ENCODE data around the gene MED22.

MED22 gene

GRCh38 chr9:133375724-133376654 lies 28.1 kb upstream of the MED22 start, which contains the start of the genes STKLD1 and SURF4:
TSS of gene STKLD1 (plus strand) at chr9:133376366. CDS start at chr9:133376474, 108 bp downstream.
TSS of gene SURF4 (minus strand) at chr9:133376060. CDS start at chr9:133375969, 91 bp downstream.
- peak; percentile 98 for DNase-seq

DNA sequence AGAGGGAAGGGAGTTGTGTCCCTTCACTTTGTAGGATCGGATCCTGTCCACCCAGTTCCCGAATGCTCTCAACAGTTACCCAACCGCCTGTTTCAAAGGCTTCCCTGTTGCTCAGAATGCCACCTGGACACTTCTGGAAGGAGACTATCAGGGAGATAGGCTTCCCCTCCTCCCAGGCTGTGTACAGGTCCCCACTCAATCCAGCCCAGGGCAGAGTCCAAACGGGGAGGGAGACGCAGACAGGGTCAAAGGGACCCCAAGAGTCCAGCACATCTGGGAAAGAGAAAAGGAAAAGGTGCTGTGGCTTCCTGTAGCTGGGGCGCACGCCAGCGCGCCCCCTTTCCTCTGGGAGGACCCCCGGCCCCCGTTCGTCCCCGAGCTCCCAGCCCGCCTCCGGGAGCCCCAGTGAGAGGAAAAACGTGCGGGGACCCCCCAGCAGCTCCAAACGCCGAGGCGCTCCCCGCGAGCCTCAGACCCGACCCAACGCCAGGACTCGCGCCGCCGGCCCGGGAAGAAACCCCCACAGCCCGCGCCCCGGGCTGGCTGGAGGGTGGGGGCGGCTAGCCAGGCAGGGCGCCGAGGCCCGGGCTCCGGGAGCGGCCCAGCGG lies 27.3 kb upstream of the MED22 start:
- peak; percentile 72 for DNase-seq

- no peak for DNase-seq
These were observed 26.7 kb upstream of the MED22 start for GRCh38 chr9:133374612-133375115.

DNA sequence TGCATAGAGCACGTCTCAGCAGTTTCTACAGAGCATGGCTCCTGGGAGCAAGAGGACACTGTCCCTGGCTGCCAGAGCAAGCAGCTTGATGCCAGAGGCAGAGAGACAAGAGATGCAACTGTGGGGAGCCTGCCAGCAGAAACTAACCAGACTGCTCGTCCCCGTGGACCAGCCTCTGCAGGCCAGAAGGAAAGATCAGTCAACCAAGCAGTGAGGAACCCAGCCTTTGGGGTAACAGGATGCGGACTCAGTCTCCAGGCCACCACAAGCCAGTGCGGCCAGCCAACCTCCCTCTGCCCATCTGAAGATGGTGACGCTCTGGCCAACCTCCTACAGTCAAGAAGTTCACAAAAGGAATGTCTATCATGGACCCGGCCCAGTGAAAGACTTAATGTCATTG lies 24.2 kb upstream of the MED22 start:
- no peak for DNase-seq

- peak; percentile 90 for DNase-seq
These were observed 23.4 kb upstream of the MED22 start for GRCh38 chr9:133371261-133371711.

DNA sequence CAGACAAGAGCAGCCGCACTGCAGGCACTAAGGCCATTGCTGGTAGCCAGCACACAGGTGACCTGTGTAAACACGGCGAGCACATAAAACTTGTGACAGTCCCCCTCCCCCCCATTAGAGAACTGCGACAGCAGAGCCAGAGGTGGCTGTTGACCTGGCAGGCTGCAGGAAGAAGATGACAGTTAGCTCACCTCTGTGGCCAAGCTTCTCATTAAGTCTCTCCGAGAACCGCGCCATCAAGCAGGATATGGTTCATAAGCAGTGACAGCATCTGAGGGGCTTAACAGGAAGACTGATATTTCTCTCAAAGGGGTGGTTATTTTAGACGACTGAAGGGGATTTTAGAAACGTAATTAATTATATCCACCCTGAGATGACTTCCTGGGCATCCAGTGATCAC lies 22.8 kb upstream of the MED22 start:
- DNase-seq = peak; percentile 76

- no peak for DNase-seq
These were observed 22.0 kb upstream of the MED22 start for GRCh38 chr9:133369933-133370332.

GRCh38 chr9:133369422-133369821 lies 21.5 kb upstream of the MED22 start:
- DNase-seq = no peak

- no peak for DNase-seq
These were observed 20.4 kb upstream of the MED22 start for GRCh38 chr9:133368249-133368881.

GRCh38 chr9:133367778-133368177 lies 19.8 kb upstream of the MED22 start:
- DNase-seq = no peak

GRCh38 chr9:133367221-133367620 lies 19.3 kb upstream of the MED22 start:
- no peak for DNase-seq

DNA sequence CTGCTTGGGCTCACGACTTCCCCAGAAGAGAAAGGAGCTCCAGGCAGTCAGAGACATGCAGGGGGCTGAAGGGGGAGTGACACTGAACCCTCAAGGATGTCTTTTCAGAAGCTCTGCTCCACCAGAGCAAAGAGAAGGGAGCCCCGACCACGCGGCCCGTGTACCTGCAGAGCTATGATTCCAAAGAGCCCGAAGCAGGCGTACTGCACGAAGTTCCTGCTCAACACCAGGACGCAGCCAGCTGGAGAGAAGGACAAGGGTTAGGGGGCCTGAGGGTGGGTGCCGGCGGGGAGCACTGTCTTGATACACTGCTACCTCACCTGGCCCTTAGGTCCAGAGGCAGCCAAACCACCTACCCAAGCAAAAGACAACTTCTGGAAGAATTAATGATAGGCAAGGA lies 18.5 kb upstream of the MED22 start:
- DNase-seq = no peak

- DNase-seq = no peak
These were observed 14.6 kb upstream of the MED22 start for GRCh38 chr9:133362359-133363044.

- DNase-seq = no peak
These were observed 13.7 kb upstream of the MED22 start for GRCh38 chr9:133361507-133362092.

GRCh38 chr9:133360400-133361393 lies 12.8 kb upstream of the MED22 start:
- no peak for DNase-seq

DNA sequence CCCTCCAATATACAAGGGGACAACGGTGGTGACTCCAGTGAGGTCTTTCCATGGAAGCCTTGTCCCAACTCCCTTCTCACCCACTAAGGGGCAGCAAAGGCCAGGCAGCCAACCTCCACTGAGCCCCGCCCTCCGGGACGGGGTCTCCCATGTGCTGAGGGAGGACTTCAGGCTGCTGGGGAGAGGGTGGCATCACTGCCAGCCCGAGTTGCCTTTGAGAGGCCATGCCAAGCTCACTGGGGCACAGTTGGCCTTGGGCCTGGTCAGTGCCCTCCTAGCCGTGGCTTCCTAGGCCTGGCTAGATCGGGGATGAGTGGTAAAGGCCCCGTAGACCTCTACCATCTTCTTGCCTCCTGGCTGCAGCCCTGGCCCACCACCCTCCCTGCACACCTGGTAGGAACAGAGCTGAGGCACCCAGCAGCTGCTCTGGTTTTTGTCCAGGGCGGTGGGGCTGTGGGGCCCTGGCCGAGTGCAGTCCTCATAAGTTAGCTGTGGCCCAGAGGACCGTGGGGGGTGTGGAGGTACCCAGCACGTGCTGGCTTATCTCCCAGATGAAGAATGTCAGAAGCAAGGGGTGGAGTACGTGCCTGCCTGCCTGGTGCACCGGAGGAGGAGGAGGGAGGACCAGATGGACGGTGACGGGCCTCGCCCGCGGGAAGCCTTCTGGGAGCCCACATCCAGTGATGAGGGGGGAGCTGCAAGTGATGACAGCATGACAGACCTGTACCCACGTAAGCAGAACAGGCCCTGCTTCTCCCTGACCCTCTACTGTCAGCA lies 11.7 kb upstream of the MED22 start:
- no peak for DNase-seq

DNA sequence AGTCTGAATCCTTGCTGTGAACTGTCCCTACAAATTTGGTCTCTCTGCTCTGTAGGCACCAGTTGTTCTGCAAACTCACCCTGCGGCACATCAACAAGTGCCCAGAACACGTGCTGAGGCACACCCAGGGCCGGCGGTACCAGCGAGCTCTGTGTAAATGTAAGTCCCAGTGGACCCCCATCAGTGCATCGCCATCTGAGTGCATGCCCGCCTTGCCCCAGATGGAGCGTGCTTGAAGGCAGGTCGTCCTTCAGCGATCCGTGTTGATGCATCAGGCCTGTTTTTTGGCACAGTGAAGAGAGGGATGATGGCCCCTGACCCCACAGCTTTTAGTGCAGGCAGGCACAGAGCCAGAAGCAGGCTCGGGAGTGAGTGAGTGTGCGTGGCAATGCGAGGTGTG lies 9.7 kb upstream of the MED22 start:
- DNase-seq = no peak

DNA sequence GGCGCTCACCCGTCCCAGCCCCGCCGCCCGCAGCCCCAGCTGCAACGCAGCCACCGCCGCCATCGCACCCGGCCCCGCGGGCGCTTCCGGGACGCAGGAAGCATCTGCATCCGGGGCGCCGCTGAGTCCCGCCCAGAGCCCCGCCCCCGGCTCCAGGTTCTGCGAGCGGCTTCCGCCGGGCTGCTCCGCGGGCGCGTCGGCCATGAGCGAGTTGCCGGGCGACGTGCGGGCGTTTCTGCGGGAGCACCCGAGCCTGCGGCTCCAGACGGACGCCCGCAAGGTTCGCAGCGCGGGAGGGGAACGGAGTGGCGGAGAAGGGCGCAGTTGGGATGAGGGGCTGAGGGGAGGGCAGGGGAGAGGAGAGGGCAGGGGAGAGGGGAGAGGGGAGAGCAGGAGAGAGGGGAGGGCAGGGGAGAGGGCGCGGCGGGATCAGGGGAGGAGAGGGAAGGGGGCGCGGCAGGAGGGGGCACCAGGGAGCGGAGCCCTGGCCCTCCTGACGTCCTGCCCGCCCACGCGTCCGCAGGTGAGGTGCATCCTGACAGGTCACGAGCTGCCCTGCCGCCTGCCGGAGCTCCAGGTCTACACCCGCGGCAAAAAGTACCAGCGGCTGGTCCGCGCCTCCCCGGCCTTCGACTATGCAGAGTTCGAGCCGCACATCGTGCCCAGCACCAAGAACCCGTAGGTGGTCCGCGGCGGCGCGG lies 8.6 kb upstream of the MED22 start, which contains the start of the genes SURF1 and SURF2:
Gene SURF1 (minus strand): TSS at position 97 of the 701 bp plus-strand sequence. CDS start 34 bp downstream, at position 63.
Gene SURF2 (plus strand): TSS at position 160 of the 701 bp plus-strand sequence. CDS start 43 bp downstream, at position 203.
- peak; percentile 97 for DNase-seq

DNA sequence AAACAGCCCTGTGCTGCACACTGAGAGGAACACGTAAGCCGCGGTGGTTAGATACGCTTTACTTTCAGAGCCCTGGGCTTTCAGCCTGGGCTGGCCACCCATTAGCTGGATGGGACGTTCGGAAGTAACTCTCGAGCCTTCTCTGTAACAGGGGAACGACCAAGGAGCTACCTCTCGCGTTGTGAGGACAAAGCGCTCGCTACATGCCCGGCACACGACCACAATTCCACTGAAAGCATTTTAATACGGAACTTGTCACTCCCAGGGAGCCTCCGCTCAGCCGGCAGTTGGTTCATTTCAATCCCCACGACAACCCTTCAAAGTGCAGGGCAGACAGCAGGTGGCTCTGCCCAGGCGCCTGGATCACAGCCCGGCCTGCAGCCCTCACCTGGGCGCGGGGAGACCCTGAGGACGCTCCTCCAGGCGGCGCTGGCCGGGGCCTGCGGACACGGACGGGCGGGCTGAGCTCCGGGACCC lies 8.0 kb upstream of the MED22 start:
- no peak for DNase-seq
